Cardiac muscle cell (in vitro differentiated cells and primary cell): ENCODE data around the gene AKR7A3. TPM values are rescaled to one million over a fixed set of nuclear protein-coding genes. Genes with fewer than 3 reads are reported as not detected.

ENCODE experiments used
- DNase-seq, 2 donors: peaks; one replicate each; pipeline versions ENCODE4 v3.0.0 to v3.0.0-alpha.2; 2010 to 2017; ENCODE audit warnings: low read depth in 1 of 2, low spot score in 1 of 2
- H3K27ac ChIP-seq: fragments of 200-600 bp; sonication (generic); 2 replicates; pipeline ENCODE4 v1.5.1; 2016
- H3K27me3 ChIP-seq: fragments of 200-600 bp; sonication (generic); 2 replicates; pipeline ENCODE4 v1.6.0; 2016; ENCODE audit warnings: control low read depth
- H3K36me3 ChIP-seq: fragments of 200-600 bp; sonication (generic); 2 replicates; pipeline ENCODE4 v1.5.1; 2016; ENCODE audit warnings: control low read depth
- H3K4me1 ChIP-seq: fragments of 200-600 bp; sonication (generic); 2 replicates; pipeline ENCODE4 v1.8.1; 2017; ENCODE audit warnings: low read depth, mild to moderate bottlenecking, mixed run types
- H3K4me3 ChIP-seq: fragments of 200-600 bp; sonication (generic); 2 replicates; pipeline ENCODE4 v1.5.1; 2016; ENCODE audit warnings: mild to moderate bottlenecking
- H3K9me3 ChIP-seq: fragments of 200-600 bp; sonication (generic); 2 replicates; pipeline ENCODE4 v1.5.1; 2017; ENCODE audit warnings: low read depth, mild to moderate bottlenecking, control low read depth
- CTCF ChIP-seq: IDR thresholded peaks from 2 replicates; pipeline ENCODE4 v1.5.1; 2012; ENCODE audit warnings: low read depth, mild to moderate bottlenecking, low read length
- polyA plus RNA-seq: library from polyadenylated mRNA; unstranded; fragments of >200 nt; fragmentation: Nextera tagmentation; extraction: Ambion mirVana; gene quantifications from 2 replicates; pipeline ENCODE4 v1.2.1, GENCODE V29; 2016
- total RNA-seq: library from RNA; depleted of rRNA; stranded (reverse); fragments of >200 nt; gene quantifications from 2 replicates; pipeline ENCODE4 v1.2.3, GENCODE V29; 2016

AKR7A3 gene
- total and polyA plus RNA-seq, 2 experiments from 2014 or later, result 0.26 to 1.4 TPM

- Histone ChIP-seq H3K27ac (no peak overlapping the region), H3K9me3 (no peaks in the 10 kb centered on the region), H3K4me1 (no peaks in the 10 kb centered on the region), H3K36me3 (peaks cover 1% of the 10 kb centered on the region), H3K4me3 (no peak overlapping the region), H3K27me3 (no peaks in the 10 kb centered on the region)
- no peak for DNase-seq
- TF ChIP-seq CTCF, result no peak
These were observed 44.3 kb upstream of the AKR7A3 start for GRCh38 chr1:19332832-19333231.

GRCh38 chr1:19331262-19331878 lies 42.8 kb upstream of the AKR7A3 start:
- H3K4me3 ChIP-seq, result no peak overlapping the region
- peaks cover 2% of the 10 kb centered on the region for H3K36me3 ChIP-seq
- no peak overlapping the region for H3K27ac ChIP-seq
- no peak for TF ChIP-seq CTCF
- H3K9me3 ChIP-seq, result no peaks in the 10 kb centered on the region
- H3K27me3 ChIP-seq, result no peaks in the 10 kb centered on the region
- DNase-seq, result no peak
- H3K4me1 ChIP-seq, result no peaks in the 10 kb centered on the region

GRCh38 chr1:19330449-19331135 lies 42.0 kb upstream of the AKR7A3 start:
- no peaks in the 10 kb centered on the region for H3K27me3 ChIP-seq
- H3K4me1 ChIP-seq, result no peaks in the 10 kb centered on the region
- no peak for DNase-seq
- peaks cover 4% of the 10 kb centered on the region for H3K36me3 ChIP-seq
- no peak for TF ChIP-seq CTCF
- H3K27ac ChIP-seq, result no peak overlapping the region
- H3K9me3 ChIP-seq, result no peaks in the 10 kb centered on the region
- no peak overlapping the region for H3K4me3 ChIP-seq

GRCh38 chr1:19329611-19330010 lies 41.0 kb upstream of the AKR7A3 start:
- no peak for DNase-seq
- TF ChIP-seq CTCF, result no peak
- H3K4me3 ChIP-seq, result no peak overlapping the region
- H3K27me3 ChIP-seq, result no peaks in the 10 kb centered on the region
- peaks cover 5% of the 10 kb centered on the region for H3K36me3 ChIP-seq
- H3K9me3 ChIP-seq, result no peaks in the 10 kb centered on the region
- H3K4me1 ChIP-seq, result no peaks in the 10 kb centered on the region
- no peak overlapping the region for H3K27ac ChIP-seq

GRCh38 chr1:19329188-19329587 lies 40.6 kb upstream of the AKR7A3 start:
- Histone ChIP-seq H3K9me3 (no peaks in the 10 kb centered on the region), H3K27ac (no peak overlapping the region), H3K27me3 (no peaks in the 10 kb centered on the region), H3K4me3 (no peak overlapping the region), H3K4me1 (no peaks in the 10 kb centered on the region), H3K36me3 (peaks cover 5% of the 10 kb centered on the region)
- no peak for DNase-seq
- TF ChIP-seq CTCF, result no peak
